ENCODE measurements around the gene CHRNE. TPM values are rescaled to one million over a fixed set of nuclear protein-coding genes. Genes with fewer than 3 reads are reported as not detected.
A peak's percentile ranks its signal among the peaks of the same experiment; 100 is the strongest.

Gene CHRNE
- total and polyA plus RNA-seq, 2 of the 8 experiments (the other 6 are each of a cell fraction or from before 2014, with no cell fraction given), result 0.15 to 0.33 TPM

DNA sequence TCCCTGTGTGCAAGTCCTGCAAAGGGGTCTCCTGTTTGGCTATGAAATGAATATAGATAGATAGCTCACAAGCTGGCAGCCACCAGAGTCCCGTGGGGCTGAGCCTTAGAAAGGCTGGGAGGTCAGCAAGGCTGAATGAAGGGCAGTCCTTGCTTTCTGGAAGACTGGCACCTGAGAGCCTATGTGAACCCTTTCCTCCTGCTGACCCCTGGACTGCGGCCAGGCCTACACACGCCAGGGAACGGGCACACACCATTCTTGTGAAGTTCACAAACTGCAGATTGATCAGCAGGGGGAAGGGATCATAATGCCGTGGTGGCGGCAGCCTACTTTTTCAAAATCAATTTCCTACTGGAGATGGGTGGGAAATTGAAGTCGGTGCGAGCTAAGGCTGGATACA is 4.5 kb downstream of the CHRNE start:
- CTCF ChIA-PET (ENCODE audit: partially characterized antibody), result interaction anchor here (0.6 to 3.0 kb wide), 4 partner anchors 11 to 117 kb away, joined by 3 to 22 read pairs (median 8); no protein-coding TSS in a partner anchor
- TF ChIP-seq KDM5A (IDR thresholded peaks at IDR 0.05; ENCODE audit: low read length), result no peak
- no peak for TF ChIP-seq RFX5 (IDR thresholded peaks at IDR 0.05; ENCODE audit: borderline replicate concordance, low read depth, low read length)
- no peak for TF ChIP-seq TCF12 (IDR thresholded peaks at IDR 0.05; ENCODE audit: low read depth, low read length)
- no peak for TF ChIP-seq POLR2A (IDR thresholded peaks at IDR 0.05; ENCODE audit: control extremely low read depth in 1 of 2, low read depth in 2 of 2, low read length in 2 of 2)
- no peak for TF ChIP-seq TBP (IDR thresholded peaks at IDR 0.05; ENCODE audit: low read depth, low read length)
- no peak for TF ChIP-seq KDM1A (IDR thresholded peaks at IDR 0.05; ENCODE audit: borderline replicate concordance, low read length)
- no peak for TF ChIP-seq SUZ12 (IDR thresholded peaks at IDR 0.05; ENCODE audit: low read length)
- TF ChIP-seq BCL11A (IDR thresholded peaks at IDR 0.05; ENCODE audit: low read depth in 2 of 2, low read length in 2 of 2), result no peak
- no peak for TF ChIP-seq SAP30 (IDR thresholded peaks at IDR 0.05; ENCODE audit: insufficient read depth, insufficient replicate concordance, low read length)
- no peak for TF ChIP-seq HDAC2 (IDR thresholded peaks at IDR 0.05; ENCODE audit: borderline replicate concordance in 1 of 2, low read depth in 2 of 2, low read length in 2 of 2)

More for the DNA sequence above, 4.5 kb downstream of the CHRNE start:
- Histone ChIP-seq H3K79me2 (ENCODE audit: control insufficient read depth in 1 of 2, insufficient read depth in 2 of 2, low read length in 2 of 2) (no peaks in the 10 kb centered on the region), H2BK12ac (ENCODE audit: low read depth, low read length) (no peak overlapping the region), H3K14ac (ENCODE audit: insufficient read length) (no peak overlapping the region), H3K27ac (ENCODE audit: low read depth, low read length) (no peak overlapping the region), H4K20me1 (replicated peaks in 1 of 2; ENCODE audit: control insufficient read depth in 1 of 2, insufficient read depth in 2 of 2, low read length in 2 of 2) (peaks cover 0 to 10% of the 10 kb centered on the region in 2 experiments), H2AFZ (ENCODE audit: low read length) (no peak overlapping the region), H3K4ac (replicated peaks; ENCODE audit: insufficient read length, low read depth, low read length) (no peak overlapping the region), H2BK120ac (replicated peaks; ENCODE audit: low read depth, low read length) (no peak overlapping the region), H3K4me3 (ENCODE audit: extremely low read depth in 1 of 4, insufficient read depth in 2 of 4, low read depth in 3 of 4, low read length in 4 of 4) (no peak overlapping the region), H4K5ac (ENCODE audit: insufficient read length, low read depth, low read length) (no peak overlapping the region), H2BK15ac (ENCODE audit: low read length) (no peak overlapping the region), H3K23me2 (ENCODE audit: low read depth, low read length) (peaks cover 3% of the 10 kb centered on the region; the same call in 1 of the 2 replicates), H3K4me2 (ENCODE audit: insufficient read depth in 1 of 2, low read depth in 2 of 2, low read length in 2 of 2) (no peak overlapping the region), H2BK20ac (ENCODE audit: low read length) (no peak overlapping the region), H3K4me1 (replicated peaks in 1 of 4; ENCODE audit: control insufficient read depth in 3 of 4, insufficient read depth in 4 of 4, low read length in 3 of 4) (peaks cover 0 to 11% (median 4%) of the 10 kb centered on the region in 4 experiments; a peak in 6 of 7 replicates), H4K91ac (replicated peaks; ENCODE audit: insufficient read length, low read length) (no peak overlapping the region), H2BK5ac (ENCODE audit: low read depth, low read length) (no peak overlapping the region), H3K9me3 (ENCODE audit: insufficient read depth in 2 of 2, low read depth in 1 of 2, low read length in 1 of 2) (no peaks in the 10 kb centered on the region), H3K36me3 (ENCODE audit: control insufficient read depth in 2 of 4, insufficient read depth in 4 of 4, low read length in 3 of 4) (peaks cover 4 to 19% (median 14%) of the 10 kb centered on the region in 4 experiments; a peak in 7 of 8 replicates), H2AK5ac (ENCODE audit: low read depth, low read length) (no peak overlapping the region), H3K23ac (ENCODE audit: insufficient read length) (no peak overlapping the region), H3K56ac (replicated peaks; ENCODE audit: insufficient read length, low read depth, low read length) (no peak overlapping the region), H3K79me1 (ENCODE audit: low read depth, low read length) (no peaks in the 10 kb centered on the region; the same call in 1 of the 2 replicates), H3K18ac (ENCODE audit: extremely low read depth, low read length) (no peak overlapping the region), H3K27me3 (replicated peaks in 1 of 4; ENCODE audit: control insufficient read depth in 3 of 4, extremely low read depth in 1 of 4, insufficient read depth in 3 of 4, low read length in 3 of 4) (0 out of 7 replicates have a peak, but pooled peaks cover 0 to 2% (median 0%) of the 10 kb centered on the region in 4 experiments), H4K8ac (ENCODE audit: extremely low read depth, insufficient read depth, low read length) (peak overlapping the region; percentile 14; the same call in 1 of the 2 replicates), H3K9ac (replicated peaks in 1 of 4; ENCODE audit: extremely low read depth in 1 of 4, low read depth in 3 of 4, low read length in 3 of 4) (no peak overlapping the region)
- 78% methylated on average over 8 of the region's 8 CpGs; no CpG with 5 or more reads in 1 of the 2 experiments for WGBS, 2 experiments (ENCODE audit: extremely low coverage in 1 of 2, insufficient coverage in 1 of 2, insufficient read length in 1 of 2, insufficient replicate concordance in 2 of 2, low coverage in 1 of 2, low lambda C conversion rate in 2 of 2, missing lambda C conversion rate in 1 of 2)
- POLR2A ChIA-PET (ENCODE audit: partially characterized antibody), result interaction anchor here (1.2 to 6.4 kb wide), 2 partner anchors 39 to 194 kb away, joined by 5 to 49 read pairs; partner anchors contain the start of genes PELP1, RNF167 and SLC25A11
- FAIRE-seq (no peak), DNase-seq (ENCODE audit: low read depth in 1 of 2, low spot score in 2 of 2) (no peak)

Measured in H1 (cell line).